Amniotic stem cell (primary cell): Measurements from ENCODE around the gene ADARB2.
"Not testable (repeated sequence)": the region's sequence is repeated elsewhere in the genome, so short reads cannot be mapped to it uniquely, and the experiment has no call there.

Experiments
- DNase-seq: peaks from one replicate; lab custom pipeline; 2025; lab: John Stamatoyannopoulos, UW

Gene ADARB2

DNA sequence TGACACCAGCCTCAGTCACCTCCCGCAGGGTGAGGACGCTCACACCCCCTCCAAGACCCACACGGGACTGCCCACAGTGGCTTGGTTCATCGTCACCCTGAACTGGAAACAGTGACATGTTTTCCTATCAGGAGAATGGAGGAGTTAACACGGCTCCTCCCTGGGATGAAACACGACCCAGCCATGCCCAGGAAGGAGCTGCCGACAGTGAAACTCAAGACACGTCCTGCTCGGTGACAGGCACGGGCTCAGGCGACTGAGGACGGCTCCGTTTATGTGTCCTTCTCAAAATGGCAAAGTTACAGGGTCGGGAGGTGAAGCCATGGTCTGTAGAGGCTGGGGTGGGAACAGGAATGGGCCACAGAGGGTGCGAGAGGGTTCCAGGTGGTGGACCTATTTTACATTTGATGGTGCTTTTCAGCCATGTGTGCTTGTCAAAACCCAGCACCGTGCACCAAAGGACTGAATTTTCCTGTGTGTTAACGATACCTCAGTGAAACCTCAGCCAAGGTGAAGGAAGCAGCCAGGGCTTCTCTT lies 272.4 kb downstream of the ADARB2 start:
- DNase-seq, result no peak

DNA sequence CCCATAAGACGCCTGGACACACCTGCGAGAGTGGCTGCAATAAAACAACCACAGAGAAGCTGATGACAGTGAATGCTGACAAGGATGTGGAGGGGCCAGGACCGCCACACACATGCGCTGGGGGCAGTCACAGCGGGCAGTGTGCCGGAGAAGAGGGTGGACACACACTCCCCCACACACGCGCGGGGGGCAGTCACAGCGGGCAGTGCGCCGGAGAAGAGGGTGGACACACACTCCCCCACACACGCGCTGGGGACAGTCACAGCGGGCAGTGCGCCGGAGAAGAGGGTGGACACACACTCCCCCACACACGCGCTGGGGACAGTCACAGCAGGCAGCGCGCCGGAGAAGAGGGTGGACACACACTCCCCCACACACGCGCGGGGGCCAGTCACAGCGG lies 273.4 kb downstream of the ADARB2 start:
- not testable (repeated sequence) for DNase-seq

DNA sequence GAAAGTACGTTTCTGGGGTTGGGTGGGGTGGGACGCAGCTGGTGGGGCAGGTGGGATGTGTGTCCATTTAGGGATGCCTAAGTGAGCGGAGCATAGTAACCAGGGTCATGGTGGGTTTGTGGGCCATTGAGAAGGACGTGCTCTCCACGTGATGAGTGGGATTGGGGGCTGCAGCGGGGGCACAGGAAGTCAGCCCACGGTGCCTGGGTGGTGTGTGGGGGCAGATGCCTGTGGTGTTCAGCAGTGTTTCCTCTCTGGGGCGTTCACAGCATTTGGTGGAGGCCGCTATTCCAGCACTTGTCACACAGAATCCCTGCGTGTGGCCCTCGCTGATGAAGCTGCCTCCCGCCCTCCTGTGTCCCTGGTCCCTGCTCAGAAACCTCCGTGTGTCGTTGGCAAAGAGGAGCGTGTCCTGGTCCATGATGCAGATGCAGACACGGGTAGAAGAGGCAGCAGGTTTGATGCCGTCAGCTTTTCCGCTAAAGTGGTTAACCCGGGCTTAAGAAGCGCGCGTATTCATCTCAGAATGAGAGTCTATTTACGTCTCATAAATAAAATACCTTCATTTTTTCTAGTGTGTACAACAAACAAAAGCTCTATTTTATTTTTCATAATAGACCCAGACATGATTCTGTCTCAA lies 274.2 kb downstream of the ADARB2 start:
- DNase-seq, result no peak

DNA sequence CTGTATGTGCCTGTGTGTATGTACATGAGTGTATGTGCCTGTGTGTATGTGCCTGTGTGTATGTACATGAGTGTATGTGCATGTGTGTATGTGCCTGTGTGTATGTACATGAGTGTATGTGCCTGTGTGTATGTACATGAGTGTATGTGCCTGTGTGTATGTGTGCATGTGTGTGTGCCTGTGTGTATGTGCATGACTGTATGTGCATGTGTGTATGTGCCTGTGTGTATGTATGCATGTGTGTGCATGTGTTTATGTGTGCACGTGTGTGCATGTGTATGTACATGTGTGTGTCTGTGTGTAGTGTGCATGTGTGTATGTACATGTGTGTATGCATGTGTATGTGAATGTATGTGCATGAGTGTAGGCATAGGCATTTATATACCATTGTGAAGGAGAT lies 274.8 kb downstream of the ADARB2 start:
- no peak for DNase-seq

DNA sequence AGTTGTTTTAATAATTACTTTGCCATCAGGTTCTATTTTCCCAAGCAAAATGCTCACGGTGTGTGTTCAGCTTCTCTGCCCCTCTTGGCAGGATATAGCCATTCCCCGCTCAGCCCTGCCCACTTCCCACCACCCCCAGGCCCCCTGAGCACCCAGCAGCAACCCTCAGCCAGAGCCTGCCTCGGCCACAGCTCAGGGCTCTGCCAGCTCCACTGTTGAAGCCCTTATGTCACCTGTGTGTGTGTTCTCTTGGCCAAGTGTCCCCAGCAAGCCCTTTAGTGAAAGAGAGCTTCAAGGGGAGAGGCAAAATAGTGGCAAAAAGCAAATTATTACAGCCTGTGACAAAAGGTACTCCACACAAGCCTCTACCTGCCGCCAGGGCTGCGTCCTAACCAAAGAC lies 275.3 kb downstream of the ADARB2 start:
- no peak for DNase-seq

DNA sequence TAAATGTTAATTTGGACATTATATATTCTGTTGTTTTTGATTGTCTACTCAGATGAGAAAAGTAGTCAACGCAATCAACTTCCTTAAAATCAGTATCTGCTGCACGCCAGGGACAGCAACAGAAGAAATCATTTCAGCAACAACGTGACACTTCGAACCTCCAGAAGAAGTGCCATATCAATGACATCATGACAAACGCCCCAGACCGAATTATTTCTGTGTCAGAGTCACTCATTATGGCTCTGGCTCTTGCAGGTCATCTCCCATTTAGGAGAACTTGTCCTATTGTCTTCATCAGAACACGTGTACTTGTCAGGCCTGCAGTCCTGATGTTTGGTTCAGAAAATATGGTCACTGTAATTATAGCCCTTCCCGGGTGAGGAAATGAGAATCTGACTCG lies 276.3 kb downstream of the ADARB2 start:
- no peak for DNase-seq

DNA sequence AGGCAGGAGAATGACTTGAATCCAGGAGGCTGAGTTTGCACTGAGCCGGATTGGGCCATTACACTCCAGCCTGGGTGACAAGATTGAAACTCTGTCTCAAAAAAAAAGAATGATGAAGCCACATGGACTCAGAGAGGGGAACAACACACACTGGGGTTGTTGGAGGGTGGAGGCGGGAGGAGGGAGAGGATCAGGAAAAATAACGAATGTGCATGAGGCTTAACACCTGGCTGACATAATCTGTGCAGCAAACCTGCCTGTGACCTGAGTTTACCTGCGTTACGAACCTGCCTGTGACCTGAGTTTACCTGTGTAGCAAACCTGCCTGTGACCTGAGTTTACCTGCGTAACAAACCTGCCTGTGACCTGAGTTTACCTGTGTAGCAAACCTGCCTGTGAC lies 277.7 kb downstream of the ADARB2 start:
- not testable (repeated sequence) for DNase-seq

DNA sequence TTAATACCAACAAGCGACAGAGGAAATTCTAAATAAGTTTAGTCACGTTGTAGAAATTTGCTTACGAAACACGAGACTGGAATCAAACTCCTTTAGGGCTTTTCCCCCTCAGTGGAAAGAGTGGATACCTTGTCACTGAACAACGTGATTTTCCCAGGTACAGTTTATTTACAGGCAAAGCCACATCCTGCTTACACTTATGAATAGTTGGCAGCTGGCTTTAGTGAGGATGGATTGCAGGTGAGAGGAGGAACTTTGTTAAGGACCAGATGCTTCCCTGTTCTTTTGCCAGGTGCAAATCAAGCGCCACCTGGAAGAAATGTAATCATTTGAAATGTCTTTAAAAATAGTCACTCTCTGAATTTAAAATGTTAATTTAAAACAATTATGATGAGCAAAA lies 282.4 kb downstream of the ADARB2 start:
- DNase-seq, result no peak

DNA sequence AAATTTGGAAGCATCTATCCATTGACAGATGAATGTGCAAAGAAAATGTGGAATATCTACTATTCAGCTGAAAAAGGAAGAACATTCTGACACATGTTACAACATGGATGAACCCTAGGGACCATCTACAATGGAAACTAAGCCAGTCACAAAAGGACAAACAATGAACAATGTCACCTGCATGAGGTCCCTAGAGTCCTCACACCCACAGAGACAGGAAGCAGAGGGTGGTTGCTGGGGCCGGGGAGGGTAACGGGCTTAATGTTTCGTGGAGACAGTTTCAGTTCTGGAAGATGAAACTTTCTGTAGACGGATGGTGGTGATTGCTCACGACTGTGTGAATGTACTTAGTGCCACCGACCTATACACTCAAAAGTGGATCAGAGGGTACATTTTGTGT lies 282.9 kb downstream of the ADARB2 start:
- DNase-seq, result no peak

DNA sequence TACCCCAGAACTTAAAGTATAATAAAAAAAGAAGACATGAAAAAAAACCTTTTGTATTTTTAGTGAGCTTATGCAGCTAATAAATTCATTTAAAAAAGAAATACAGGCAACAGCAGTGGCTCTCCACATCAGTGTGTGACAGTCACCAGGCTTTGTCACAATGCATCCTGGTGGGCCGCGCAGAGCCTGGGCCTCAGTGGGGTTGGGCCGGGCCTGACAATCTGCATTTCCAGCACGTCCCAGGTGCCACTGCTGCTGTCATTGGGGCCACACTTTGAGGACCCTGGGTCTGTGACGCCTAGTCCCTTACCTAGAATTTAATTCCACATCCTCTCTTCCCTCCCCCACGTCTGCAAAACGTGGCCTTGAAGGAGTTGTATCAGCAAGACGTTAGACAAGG lies 284.5 kb downstream of the ADARB2 start:
- no peak for DNase-seq

DNA sequence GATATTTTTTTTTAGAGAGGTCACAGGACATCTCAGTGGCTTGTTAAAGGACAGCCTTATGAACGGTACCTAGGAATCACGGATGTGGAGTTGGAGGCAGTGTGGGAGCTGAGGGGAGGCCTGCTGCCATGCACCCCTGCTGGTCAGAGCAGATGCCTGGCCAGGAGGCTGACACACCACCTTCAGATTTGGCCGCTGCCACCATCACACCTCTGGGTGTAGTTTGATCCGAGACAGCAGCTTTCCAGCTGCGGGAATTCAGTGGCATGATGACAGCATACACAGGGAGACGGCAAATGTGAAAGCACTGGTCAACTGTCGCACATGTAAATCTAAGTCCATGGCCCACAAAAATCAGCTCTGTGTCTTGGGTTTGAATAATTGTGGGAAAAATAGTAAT lies 285.4 kb downstream of the ADARB2 start:
- DNase-seq, result no peak

DNA sequence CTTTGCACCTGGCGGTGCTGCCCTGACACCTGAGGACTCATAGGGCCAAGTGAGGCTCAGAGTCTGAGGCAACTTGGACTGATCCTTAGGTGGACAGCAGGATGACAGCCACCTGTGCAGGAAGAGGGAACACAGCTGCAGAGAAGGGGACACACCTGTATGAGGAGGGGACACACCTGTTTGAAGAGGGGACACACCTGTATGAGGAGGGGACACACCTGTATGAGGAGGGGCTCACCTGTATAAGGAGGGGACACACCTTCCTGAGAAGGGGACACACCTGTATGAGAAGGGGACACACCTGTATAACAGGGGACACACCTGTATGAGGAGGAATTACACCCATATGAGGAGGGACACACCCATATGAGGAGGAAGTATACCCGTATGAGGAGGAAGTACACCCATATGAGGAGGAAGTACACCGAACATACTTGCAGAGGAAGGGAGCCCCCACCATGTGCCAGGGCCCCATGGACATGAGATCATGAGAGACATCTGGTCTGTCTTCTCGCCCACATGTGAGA lies 285.9 kb downstream of the ADARB2 start:
- DNase-seq, result no peak

DNA sequence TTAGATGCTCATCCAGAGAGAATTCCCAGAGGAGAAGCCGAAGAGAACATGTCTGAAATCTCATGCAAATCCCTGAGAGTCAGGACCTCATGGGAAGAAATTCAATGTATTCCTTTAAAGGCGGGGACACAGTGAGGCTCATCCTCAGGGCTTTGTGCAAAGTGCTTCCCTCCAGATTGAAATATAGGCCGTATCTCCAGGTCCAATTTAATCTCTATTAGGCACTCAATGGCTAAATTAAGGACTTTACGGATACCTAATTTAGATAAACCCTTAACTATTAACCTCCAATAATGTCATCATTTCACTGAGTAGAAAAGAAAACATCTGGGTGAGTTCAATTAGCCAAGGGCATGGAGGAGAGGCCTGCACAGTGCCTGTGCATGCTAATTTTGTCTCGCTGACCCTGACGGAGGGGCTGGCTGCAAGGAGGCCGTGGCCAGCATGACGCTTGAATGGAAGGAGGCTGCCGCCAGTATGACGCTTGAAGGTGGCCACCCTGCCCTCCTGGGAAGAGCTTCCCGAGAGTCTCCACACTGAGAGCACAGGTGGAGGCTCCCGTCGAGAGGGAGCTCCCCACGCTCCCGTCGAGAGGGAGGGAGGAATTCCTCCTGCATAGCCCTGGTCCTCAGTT lies 287.6 kb downstream of the ADARB2 start:
- DNase-seq, result no peak

DNA sequence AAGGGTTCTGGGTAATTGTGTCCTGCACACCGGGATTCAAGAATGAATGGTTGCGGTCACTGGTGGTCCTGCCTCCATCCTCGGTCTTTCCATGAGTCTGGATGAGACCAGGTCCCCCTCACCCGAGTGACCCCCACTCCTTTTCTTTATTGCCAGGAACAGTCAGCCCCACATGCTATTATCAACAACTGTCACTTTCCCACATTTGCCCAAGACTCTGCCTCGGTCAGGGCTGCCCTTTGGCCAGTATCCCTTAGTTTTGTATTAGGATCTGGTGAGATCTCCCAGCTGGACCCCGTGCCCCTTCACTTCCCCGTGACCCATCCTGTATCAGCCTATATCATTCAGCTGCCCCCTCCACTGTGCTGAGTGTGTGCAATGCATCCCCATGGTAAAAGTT lies 288.3 kb downstream of the ADARB2 start:
- DNase-seq, result no peak

DNA sequence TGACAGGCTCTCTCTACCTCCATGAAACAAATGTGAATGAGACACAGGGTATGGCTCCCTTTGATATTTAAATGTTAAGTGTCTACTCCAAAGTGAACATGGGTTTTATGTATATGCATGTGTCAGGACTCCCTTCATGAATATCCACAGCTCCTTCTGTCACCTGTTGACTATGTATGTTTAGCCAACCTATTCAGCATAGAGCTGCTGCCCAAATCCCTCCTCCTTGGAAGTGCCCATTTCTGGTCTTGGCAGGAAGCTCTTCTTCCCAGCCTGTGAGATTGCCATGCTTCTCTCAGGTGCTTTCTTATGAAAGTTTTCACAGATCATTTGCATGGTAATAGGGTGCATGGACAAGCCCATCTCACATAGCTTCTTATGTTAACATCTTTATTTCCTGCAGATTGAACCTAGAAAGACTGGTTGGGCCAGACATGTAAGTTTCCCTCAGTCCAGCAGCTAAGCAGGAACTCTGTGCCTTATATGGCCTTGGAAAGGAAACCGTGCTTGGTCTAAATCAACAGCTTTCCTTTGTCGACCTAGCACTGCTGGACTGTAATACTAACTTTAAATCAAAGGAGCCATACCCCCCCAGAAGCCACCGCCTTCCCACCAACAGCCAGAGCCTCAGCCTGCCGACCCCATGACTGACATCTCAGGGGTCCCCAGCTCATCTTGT lies 288.9 kb downstream of the ADARB2 start:
- DNase-seq, result no peak

DNA sequence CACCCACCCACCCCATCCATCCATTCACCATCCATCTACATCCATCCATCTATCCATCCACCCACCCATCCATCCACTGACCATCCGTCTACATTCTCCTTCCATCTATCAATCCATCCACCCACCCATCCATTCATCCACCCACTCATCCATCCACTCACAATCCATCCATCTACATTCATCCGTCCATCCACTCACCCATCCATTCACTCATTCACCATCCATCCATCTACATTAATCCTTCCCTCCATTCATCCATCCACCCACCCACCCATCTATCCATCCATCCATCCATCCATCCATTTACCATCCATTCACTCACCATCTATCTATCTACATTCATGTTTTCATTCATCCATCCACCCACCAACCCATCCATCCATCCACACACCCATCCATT lies 292.5 kb downstream of the ADARB2 start:
- no peak for DNase-seq

DNA sequence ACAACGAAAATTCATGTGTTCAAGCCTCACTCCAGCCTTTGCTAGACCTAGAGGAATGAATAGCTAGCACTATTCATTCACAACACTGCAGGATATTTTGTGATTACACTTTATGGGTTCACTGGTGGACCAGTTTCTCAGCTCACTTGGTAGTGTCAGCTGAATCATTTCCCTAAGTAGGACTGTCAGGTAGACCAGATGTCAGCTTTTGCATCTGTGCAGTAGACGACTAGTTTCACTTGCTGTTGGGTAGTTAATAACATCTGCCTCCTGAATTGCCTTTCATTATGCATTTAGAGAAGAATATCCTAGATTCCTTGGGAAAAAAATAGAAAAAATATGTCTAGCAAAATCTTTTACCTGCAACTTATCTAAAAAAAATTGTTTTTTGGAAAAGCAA lies 296.4 kb downstream of the ADARB2 start:
- DNase-seq, result no peak

DNA sequence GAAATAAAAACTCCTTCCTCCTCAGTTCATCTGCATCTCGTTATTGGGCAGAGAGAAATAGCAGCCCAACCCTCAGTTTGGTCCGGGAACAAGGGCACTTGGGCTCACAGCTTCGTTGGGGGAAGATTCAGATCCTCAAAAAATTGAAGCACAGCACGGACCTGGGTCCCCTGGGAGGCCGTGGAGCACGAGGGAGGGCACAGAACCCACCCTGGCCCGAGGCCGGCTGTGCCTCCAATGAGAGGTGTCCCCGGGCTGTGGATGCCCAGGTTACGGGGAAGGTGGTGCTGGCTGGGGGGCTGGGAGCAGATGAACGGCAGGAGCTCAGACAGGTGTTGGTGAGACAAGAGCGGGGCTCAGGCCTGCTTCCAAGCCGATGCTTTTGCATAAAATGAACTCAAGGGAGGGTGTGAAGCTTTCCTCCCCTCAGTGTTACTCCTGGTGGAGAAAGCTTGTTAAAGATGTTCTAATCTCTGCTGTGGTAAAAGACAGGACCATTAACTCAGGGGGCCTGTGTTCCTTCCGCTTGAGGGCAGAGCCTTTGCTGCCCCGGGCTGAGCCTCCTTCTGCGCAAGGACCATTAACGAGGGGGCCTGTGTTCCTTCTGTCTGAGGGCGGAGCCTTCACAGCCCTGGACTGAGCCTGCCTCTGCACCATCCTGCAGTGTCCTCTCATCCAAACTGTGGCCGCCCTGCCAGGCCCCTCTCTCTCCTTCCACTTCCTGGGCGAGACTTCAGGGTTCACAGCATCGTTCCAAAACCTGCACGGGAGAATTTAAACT lies 302.2 kb downstream of the ADARB2 start:
- DNase-seq, result no peak

DNA sequence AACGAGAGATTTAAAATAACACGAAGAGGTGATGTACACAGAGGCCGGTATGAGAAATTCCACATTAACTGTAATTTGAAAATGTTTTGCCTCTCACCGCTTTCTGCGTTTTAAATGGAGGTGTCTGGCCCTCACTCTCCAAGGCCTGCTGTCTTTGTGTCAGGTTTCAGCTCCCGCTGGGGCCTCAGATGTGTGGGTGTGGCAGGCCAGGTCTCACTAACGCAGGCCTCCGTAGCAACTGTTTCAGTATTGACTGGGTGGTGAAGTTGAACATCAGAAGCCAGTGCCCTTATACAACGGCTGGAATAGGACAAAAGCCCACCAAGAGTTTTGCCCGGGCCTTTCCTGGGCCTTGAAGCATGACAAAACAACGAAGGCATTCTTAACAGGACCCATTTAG lies 303.1 kb downstream of the ADARB2 start:
- DNase-seq, result no peak

DNA sequence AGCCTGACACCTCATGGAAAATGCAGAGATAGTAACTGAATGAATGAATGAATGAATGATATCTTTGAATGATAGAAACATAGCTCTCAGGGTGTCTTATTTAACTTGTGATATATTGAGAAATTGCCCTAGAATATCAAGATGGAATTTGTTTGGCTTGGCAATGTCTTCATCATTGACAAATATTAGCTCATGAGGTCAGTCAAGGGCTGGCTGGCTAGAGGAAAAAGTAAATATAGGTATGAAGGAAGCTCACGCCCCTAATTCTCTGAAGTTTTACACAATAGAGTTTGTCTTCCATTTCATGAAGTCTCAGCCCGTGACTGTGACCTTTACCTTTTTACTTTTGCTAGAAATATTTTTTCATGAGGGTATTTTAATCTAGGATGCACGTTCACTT lies 305.2 kb downstream of the ADARB2 start:
- DNase-seq, result no peak

DNA sequence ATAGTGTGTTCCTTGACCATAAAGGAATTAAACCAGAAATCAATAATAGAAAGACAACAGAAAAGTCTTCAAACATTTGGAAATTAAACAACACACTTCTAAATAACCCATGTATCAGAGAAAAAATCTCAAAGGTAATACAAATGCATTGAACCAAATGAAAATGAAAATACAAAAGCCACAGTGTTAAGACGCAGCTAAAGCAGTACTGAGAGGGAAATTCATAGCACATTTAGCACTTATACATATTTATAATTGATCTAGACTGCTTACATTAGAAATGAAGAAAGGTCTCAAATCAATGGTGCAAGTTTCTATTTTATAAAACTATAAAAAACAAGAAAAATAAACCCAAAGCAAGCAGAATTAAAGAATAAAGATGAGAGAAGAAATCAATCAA lies 306.1 kb downstream of the ADARB2 start:
- DNase-seq, result no peak

DNA sequence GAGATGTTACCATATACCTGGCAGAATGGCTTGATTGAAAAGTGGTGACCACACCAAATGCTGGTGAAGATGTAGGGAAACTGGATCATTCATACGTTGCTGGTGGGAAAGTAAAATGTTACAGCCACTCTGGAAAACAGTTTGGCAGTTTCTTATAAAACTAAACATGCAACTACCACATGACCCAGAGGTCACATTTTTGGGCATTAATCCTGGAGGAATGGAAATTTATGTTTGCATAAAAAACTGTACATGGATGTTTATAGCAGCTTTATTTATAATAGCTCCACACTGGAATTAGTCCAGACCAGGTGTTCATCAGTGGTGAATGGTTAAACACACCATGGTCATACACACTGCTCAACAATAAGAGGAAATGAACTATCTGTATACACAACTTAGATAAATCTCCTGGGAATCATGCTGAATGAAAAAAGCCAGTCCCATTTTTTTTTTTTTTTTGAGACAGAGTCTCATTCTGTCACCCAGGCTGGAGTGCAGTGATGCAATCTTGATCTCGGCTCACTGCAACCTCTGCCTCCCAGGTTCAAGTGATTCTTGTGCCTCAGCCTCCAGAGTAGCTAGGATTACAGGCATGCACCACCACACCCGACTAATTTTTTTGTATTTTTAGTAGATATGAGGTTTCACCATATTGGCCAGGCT lies 309.7 kb downstream of the ADARB2 start:
- DNase-seq, result not testable (repeated sequence)
